GM21529 (cell line): Measurements from ENCODE around the gene GNG7.
"Not testable (repeated sequence)": the region's sequence is repeated elsewhere in the genome, so short reads cannot be mapped to it uniquely, and the experiment has no call there.

ENCODE experiments used
- ATAC-seq: cut with Tn5 transposase; IDR thresholded peaks from one replicate; pipeline ENCODE4 v1.9.1; 2021; ENCODE audit not compliant: unreplicated experiment

The GNG7 gene

DNA sequence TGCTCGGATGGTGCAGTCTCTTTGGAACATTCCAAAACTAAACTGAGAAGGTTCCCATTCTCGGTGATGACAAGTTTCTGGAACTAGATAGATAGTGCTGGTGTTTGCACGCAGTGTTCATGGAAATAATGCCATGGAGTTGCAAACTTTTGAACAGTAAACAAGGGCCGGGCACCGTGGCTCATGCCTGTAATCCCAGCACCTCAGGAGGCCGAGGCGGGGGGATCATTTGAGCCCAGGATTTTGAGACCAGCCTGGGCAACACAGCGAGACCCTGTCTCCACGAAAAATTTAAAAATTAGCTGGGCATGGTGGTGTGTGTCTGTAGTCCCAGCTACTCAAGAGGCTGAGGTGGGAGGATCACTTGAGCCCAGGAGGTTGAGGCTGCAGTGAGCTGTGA lies 95.7 kb downstream of the GNG7 start:
- not testable (repeated sequence) for ATAC-seq

DNA sequence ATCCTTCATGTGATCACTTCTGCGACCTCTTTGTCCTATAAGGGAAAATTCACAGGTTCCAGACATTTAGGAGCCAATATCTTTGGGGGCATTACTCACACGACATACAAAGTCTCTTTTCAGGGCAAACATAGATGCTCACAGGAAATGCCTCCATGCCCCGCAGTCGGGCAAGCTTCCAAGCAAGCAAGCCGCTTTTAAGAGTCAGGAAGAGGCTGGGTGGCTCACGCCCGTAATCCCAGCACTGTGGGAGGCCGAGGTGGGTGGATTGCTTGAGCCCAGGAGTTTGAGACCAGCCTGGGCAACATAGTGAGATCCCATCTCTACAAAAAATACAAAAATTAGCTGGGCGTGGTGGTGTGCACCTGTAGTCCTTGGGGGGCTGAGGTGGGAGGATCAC lies 96.6 kb downstream of the GNG7 start:
- not testable (repeated sequence) for ATAC-seq

GRCh38 chr19:2604747-2605329 lies 97.7 kb downstream of the GNG7 start:
- no peak for ATAC-seq

- no peak for ATAC-seq
Observed at GRCh38 chr19:2603334-2603733, 99.2 kb downstream of the GNG7 start.

DNA sequence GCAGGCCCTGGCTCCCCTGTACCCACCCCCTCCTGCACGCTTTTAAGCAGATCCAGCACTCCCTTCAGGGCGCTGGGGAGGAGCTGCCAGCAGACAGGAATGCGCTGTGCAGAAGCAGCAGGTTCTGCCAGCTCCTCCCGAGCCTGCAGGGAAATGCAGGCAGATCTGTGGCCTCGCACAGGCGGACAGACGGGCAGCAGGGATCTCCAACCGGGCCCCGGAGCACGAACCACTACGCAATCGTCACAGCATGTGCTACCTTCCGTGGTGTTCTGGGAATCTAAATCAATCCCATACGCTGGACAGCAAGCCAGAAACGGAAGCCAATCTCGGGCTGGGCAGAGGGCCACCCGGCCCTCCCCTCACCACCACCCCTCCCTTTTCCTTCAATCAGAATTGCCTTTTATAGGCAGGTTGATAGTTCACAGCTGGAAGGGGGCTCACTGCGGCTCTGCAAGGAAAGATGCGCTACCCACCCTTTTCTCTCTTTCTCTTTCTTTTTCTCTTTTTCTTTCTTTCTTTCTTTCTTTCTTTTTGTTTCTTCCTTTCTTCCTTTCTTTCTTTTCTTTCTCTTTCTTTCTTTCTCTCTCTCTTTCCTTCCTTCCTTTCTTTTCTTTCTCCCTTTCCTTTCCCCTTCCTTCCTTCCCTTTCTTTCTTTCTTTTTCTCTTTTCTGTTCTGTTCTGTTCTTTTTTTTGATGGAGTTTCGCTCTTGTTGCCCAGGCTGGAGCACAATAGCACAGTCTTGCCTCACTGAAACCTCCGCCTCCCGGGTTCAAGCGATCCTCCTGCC lies 99.9 kb downstream of the GNG7 start:
- no peak for ATAC-seq

DNA sequence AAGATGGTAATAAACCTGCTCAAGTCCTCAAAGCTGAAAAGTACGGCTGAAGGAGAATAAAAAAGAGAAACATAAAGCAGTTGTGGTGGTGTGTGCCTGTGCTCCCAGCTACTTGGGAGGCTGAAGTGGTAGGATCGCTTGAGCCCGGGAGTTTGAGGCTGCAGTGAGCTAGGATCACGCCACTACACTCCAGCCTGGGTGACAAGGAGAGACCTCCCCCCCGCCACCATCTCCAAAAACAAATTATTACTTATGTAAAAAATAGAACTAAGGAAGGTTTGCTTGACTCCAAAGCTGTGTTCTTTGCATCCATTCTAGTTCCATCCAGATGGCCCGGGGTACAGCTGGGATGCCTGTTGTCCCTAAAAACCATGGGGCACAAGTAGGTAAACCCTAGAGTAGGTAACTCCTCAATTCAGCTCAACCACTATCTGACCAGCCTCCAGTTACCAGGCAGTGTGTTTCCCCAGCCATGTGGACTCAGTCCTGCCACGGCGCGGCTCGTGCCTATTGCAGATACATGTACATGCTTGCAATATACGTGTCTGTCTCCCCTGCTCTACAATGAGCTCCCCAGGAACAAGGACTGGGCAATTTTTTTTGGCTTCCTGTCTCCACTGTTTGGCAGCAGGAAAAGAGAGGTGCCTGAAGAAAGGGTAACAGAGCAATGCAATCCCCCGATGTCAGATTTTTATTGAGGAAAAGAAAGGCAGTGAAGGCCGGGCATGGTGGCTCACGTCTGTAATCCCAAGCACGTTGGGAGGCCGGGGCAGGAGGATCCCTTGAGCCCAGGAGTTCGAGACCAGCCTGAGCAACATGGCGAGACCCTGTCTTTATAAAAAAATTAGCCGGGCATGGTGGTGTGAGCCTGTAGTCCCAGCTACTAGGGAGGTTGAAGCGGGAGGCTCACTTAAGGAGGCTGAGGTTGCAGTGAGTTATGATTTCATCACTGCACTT lies 101.3 kb downstream of the GNG7 start:
- no peak for ATAC-seq

DNA sequence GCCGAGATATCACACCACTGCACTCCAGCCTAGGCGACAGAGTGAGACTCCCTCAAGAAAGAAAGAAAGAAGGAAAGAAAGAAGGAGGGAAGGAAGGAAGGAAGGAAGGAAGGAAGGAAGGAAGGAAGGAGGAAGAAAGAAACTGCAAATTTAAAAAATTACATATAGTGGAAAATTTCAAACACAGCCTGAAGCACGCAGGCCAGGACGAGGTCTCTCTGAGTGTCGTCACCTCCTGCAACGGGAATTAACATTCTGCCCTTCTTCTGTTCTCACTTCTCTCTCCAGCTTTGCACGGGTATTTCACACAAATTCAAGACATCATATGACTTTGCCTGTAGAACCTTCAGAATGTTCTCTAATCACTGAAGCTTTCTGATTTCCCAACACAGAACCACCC lies 108.2 kb downstream of the GNG7 start:
- no peak for ATAC-seq

GRCh38 chr19:2592824-2593223 lies 109.7 kb downstream of the GNG7 start:
- ATAC-seq = no peak

GRCh38 chr19:2591537-2592291 lies 110.8 kb downstream of the GNG7 start:
- ATAC-seq = no peak

DNA sequence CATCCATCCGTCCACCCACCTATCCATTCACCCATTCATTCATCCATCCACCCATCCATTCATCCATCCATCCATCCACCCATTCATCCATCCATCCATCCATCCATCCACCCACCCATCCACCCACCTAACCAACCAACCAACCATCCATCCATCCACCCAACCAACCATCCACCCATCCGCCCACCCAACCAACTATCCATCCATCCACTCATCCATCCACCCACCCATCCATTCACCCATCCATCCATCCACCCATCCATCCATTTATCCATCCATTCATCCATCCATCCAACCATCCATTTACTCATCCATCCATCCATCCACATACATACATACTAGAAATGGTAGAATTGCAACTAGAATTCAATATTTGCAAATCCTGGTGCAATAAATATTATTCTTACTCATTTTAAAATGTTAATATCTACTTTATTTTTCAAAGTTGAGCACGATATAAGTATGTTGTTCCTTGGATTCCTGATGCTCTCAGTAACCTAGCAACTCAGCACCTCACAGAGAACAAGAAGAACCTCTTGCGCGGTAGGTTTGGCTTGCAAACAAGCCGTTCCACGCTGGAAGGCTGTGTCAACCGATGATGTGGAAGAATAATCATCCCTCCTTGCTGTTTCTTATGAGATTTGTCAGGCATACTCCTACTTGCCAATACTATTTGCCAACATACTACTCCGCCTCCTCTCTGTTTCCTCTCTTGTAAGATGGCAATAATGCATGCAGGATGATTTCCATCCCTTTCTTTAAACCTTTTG lies 111.7 kb downstream of the GNG7 start:
- no peak for ATAC-seq

- no peak for ATAC-seq
Observed at GRCh38 chr19:2589441-2589840, 113.1 kb downstream of the GNG7 start.

DNA sequence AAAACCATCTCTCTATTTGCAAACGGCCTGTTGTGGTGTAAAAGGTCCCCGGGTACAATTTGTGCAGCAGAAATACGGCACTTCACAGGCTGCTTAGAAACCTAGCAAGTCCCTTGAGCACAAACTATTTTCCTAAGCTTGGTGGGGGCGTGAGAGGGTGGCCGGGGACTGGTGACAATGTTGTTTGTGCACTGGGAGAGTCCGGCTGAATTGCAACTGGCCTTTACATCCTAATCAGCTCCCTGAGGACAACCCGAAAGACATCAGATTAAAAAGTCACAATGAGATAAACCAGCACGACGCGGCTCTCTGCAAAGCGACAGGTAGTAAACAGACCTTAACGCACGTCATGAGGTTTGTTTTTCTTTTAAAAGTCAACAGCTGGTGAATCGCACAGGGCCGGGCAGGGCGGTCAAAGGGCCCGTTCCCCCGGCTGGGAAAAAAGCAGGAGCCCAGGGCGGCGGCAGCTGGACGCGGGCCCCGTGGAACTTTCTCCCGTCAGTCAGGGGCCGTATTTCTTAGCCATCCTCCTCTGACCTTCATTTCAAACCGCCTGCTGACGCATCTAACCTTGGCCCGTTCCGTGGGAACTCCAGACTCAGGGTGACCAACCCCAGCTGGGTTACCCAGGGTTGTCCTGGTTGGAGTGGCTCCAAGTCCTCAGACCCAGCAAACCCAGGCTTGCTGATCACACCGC lies 114.3 kb downstream of the GNG7 start:
- ATAC-seq = no peak

DNA sequence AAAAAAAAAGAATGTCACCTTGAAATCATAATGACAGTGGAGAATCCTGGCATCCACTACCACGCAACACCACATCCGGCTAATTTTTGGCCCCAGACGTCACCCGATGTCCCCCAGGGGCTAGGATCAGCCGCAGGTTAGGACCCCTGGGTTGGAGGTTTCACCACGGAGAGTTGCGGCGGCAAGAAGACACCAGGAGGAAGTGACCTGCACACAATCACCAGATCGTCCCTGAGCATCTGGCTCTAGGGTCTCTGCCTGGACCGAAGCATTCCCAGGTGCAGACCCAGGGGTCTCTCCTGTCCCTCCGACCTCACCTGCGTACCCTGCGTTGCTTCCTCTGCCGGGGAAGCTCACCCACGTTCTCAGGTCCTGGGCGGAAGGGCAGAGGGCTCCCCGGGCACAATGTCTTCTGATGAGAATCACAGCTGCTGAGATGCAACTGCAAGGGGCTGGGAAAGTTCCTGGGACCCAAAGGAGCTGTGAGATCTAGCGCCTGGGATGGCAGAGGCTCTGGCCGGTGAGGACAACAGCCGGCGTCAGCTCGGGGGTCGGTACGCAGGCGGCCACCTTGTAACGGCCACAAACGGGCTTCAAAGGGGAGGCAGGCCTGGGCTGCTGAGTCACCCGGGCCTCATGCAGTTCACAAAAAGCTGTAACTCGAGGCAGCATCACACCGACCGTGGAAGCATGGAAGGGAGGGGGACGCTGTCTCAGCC lies 115.3 kb downstream of the GNG7 start:
- ATAC-seq = no peak

DNA sequence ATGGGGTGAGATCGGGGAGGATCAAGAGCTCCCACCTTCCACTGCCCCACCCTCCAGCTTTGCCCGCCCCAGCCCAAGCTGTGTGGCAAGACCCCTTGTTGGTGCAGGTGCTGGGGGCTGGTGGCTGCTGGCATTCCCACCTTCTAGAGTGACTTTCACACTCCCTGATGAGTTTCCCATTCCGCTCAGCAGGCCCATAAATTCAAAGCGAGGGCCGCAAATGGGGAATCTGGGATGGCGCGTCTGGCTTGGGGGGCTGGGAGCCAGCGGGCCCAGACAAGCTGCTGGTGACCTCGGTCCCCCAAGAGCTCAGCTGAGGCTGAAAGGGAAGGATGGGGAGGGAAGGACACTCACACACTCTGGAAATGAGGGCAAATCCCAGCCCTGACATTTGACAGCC lies 116.3 kb downstream of the GNG7 start:
- ATAC-seq = no peak

- no peak for ATAC-seq
Observed at GRCh38 chr19:2584002-2584401, 118.5 kb downstream of the GNG7 start.

DNA sequence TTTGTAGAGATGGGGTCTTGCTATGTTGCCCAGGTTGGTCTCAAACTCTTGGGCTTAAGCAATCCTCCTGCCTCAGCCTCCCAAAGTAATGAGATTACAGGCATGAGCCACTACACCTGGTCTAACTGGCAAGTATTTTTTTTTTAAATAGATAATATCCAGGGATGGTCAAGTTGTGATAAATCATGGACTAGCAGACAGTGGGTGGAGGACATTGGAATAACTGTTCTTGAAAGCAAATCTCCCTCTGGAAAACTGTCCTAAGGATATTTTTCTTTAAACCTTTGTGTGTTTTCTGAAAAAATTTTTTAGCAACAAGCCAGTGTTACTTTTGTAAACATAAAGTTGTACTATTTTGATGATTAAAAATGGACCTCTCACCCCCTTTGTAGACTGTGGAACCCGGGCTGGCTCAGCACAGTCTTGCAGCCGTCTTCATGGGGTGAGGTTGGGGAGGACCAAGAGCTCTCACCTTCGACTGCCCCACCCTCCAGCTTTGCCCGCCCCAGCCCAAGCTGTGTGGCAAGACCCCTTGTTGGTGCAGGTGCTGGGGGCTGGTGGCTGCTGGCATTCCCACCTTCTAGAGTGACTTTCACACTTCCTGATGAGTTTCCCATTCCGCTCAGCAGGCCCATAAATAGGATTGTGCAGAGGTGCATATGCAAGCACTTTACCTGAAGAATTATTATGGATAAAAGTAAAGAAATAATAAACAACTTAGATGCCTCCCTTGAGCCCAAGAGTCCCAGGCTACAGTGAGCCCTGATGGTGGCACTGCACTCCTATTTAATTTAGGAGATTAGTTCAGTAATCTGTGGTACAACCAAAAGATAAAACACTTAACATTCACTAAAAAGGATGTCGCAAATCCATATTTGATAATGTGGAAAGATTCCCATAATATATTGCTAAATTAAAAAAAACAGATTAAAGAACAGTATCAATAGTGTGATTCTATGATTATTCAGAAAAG lies 119.2 kb downstream of the GNG7 start:
- ATAC-seq = no peak

GRCh38 chr19:2580396-2580795 lies 122.1 kb downstream of the GNG7 start:
- ATAC-seq = not testable (repeated sequence)
